CD1c-positive myeloid dendritic cell (primary cell): ENCODE data around the gene PUDP.
"Not testable (repeated sequence)": the region's sequence is repeated elsewhere in the genome, so short reads cannot be mapped to it uniquely, and the experiment has no call there.

Experiments
- DNase-seq: peaks from one replicate; pipeline ENCODE4 v3.0.0-alpha.2; 2016; ENCODE audit errors: extremely low spot score

PUDP gene

DNA sequence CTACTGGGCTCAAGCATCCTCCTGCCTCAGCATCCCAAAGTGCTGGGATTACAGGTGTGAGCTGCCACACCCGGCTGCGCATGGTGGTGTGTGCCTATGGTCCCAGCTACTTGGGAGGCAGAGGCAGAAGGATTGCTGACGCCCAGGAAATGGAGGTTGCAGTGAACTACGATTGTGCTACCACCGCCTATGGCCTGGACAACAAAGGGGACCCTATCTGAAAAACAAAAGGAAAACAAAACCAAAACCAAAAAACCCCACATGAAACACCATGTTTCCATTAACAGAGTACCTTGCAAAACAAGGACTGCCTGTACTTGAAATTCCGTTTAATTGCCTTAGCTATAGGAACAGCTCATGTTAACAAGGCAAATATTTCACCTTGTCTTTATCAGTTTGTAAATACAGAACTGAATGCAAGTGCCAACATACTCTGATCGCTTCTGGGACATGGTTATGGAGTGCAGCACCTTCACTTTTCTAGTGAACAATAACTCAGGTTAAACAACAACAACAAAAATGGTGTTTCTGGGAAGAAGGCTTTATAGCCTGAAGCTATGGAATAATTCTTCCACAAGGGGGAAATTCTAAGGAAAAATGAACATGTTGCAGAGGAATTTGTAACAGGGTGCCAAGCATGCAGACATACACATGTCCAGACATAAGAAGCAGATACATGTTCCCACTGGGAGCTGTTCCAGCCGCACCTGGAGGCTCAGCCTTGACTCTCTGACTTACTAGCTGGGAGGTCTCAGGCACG lies 73.6 kb downstream of the PUDP start:
- DNase-seq, result no peak

DNA sequence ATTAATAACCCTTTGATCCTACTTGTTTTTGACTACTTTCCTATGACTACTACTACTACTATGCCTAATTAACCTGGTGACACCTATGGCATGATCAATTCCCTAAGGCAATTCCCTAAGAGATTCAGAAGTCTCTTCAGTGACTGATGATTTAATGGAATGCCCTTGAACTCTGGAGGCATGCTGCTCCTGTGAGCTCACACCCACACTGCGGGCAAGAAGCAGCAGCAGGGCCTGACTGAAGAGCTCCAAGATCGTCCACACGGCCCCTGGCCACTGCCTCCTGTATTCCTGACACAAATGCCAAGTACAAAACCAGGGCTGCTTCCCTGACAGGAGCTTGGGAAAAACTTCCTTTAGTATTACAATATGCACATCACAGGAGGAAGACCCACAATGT lies 74.6 kb downstream of the PUDP start:
- DNase-seq, result no peak

DNA sequence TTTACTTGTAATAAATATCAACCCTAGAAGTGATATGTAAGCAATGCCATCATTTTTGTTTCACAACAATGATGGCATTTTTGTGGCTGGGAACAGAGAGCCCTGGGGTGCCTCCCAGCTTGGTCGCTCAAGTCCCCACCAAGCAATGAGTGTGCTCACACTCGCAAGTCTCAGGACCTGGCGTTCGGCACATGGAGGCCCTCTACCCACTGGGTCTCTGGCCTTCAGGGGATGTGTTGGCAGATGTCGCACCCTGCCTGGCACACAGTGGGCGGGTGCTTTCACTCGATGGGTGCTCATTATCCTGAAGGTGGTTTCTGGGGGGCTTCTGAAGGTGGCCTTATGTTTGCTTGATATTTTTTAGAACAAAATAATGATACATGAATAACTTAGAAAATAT lies 75.1 kb downstream of the PUDP start:
- DNase-seq, result no peak

DNA sequence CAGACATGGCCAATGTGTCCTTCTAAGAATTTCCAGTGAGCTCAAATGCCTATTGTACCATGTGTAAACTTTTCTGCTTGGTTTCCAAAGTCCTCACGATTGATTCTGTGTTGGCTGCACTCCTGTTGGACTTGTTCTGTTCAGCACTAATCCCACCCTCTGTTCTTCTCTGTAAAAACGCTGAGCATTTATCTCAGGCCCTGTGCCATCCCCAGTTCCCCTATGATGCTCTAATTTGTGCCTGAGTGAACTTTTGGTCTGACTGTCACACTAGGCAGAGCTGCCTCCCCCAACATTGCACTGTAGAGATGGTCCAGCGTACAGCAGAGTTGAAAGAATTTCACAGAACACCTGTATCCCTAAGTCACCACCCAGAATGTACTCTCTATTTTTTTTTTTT lies 76.6 kb downstream of the PUDP start:
- DNase-seq, result no peak

DNA sequence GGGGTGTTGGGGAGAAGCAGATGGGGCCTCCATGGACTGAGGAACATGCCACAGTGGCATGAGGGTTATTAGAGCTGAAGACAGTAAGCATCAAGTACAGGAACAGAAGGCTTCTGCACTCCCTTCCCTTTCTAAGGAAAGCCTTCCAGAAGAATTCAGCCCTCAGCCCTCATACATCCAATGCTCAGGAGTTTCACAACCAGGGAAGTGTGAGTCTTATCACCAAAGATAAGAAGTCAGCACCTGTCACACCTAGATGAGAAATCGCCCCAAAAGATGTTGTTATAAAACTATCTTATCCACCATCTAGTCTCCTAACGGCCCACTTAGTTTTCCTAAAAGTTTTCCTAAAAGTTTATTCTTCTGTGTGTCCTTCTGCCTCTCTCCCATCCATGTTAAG lies 78.4 kb downstream of the PUDP start:
- DNase-seq, result no peak

DNA sequence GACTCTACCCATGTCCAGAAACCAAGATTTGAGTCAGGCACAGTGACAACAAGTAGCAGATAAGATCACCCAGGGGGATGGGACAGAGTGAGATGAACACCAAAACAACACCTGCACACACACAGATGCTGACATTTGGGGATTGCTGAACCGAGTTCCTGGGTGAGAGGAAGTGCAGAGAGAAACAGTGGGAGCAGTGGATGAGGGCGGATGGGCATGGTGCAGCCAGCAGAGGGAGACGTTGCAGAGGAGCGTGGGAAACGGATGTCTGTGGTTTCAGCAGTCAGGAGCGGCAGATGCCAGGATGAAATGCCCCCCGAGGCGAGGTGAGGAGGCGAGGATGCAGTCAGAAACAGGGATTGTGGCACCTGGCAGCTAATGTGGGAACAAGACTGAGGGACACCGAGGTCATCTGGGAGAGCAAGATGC lies 79.0 kb downstream of the PUDP start:
- no peak for DNase-seq

DNA sequence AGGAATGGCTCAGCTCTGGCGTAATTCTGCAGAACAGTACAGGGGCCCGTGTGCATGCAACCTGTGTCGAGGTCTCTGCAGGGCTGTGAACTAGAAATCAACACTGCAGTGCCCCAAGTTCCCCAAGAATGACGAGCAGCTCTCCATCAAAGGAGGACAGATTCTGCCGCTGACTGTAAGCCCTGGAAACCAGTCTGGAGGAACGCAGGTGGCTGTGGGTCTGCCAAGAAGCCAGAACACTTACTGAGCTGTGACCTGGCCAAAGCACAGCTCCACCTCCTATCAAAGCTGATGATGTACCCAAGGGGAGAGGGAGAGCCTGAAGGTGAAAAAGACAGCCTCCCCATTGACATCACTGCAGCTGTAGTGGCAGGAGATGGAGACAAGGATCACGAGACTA lies 80.7 kb downstream of the PUDP start:
- no peak for DNase-seq

DNA sequence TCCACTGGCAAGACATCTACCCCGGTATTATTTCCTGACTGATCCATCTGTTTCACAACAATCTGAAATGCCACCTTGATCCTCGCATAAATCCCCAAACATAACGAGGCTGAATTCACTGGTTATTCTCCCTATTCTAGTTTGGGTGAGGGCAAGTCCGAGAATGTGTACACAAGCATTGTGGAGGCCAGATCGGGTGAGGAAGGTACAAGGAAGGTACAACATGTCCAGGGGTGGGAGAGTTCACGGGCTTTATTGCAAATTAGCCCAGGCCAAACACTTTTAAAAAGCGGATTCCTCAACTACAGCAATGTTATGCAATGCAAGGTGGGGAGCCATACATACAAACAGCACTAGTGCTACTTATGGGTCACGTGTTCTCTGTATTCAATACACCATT lies 82.5 kb downstream of the PUDP start:
- DNase-seq, result no peak

DNA sequence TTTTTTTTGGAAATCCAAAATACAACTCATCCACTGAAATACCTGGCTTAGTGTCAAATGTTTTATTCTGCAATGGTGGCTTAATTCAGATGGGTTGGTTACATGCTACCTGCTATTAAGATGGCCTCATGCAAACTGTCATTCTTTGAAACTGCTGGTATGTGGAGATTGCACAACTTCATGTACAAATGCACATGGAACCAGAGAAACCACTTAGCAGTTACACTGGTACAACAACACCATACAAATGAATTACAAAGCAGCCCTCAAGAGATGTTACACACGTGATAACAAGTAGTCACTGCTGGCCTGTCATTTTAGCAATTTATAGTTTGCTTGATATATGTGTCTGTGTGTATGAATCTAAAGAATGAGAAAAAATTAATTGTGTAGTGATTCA lies 85.0 kb downstream of the PUDP start:
- DNase-seq, result no peak

DNA sequence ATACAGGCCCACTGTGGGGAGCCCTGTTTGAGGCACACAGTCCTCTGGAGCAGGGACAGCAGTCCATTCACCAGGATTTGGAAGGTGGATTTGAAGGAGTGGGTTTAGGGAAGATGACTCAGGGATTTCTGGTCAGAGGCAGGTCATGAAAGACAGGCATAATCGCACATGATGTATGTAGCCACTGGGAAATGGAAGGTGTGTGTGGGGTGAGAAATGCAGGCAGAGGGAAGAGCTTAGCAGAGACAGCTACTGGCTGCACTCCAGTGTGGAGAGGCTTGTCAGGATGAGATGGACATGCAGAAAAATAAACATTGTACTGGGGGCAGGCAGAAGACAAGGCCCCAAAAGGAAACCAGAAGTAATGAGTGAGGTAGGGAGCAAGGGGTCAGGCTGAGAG lies 85.7 kb downstream of the PUDP start:
- no peak for DNase-seq

DNA sequence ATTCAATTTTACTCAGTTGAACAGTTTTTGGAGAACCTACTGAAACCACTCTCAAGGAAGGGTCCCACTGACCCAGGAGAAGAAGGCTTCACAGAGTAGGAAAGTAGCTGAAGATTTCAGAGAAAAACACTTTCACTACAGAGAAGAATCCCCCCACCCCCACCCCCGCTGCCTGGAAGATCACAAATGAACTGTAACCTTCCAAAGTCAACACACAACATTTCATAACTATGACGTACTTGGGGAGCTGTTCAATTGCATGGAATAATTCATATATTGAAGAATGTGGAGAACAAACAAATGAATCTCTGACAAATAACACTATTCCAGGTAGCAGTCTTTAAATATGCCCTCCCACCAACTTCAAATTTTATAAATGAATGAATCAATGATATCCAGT lies 86.5 kb downstream of the PUDP start:
- no peak for DNase-seq

DNA sequence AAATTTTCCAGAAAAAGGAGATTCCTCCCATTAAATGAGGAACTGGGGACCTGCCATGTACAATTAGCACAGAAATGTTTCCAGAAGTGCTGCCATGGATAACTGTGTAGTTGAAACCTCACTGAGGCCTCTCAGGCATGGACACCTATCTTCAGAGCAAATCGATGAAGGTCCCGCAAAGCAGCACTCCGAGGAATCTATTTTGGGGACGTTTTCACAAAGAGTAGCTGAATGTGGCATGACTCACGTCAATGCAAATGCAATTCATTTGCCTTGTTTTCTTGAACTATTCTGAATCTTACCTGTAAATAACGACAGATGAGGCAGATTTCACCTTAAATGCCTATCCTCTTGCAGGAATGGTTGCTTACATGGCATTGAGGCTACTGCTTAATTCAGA lies 87.5 kb downstream of the PUDP start:
- no peak for DNase-seq

DNA sequence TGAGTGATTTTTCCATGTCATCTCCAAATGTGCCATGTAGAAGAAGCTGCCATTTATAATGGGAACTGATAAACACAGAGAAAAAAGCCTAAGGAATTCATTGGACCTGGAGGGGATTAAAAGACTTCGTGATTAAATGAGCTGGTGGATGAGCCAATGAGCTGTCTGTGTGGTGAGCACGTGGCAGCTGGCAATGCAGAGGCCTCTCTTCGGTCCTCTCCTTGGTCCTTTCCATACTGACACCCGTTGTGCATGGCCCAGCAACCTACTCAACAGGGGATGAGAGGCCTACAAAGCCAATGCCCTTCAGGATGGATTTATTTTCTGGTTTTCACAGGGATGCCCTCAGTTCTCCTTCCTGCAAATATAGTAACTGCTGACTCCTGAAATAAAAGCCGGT lies 88.1 kb downstream of the PUDP start:
- no peak for DNase-seq

DNA sequence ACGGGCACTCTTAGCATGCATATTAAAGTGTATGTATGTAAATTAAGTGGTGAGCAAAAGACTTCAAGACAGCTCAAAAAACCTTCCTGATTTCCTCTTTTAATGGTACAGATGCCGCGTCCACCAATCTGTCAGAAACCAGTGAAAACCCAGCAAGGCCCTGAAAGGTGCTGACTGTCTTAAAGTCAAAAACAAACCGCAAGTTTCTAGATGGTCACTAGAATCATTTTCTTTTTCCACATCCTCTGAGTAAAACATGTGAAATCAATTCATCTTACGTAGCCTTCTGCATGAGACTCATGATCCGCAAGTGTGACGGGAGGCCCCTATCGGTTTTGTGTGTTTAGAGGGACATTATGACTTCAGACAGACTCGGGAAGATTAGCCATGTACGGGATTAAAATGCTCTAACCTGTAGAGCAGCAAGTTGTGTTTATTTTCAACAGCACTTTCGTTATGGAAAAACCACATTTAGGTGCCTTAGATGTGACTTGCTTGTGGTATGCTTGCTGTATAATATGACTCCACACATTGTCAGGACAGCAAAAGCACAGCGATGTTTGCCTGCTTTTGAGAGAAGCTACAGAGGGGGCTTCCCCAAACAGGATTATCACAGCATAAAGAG lies 88.6 kb downstream of the PUDP start:
- no peak for DNase-seq

DNA sequence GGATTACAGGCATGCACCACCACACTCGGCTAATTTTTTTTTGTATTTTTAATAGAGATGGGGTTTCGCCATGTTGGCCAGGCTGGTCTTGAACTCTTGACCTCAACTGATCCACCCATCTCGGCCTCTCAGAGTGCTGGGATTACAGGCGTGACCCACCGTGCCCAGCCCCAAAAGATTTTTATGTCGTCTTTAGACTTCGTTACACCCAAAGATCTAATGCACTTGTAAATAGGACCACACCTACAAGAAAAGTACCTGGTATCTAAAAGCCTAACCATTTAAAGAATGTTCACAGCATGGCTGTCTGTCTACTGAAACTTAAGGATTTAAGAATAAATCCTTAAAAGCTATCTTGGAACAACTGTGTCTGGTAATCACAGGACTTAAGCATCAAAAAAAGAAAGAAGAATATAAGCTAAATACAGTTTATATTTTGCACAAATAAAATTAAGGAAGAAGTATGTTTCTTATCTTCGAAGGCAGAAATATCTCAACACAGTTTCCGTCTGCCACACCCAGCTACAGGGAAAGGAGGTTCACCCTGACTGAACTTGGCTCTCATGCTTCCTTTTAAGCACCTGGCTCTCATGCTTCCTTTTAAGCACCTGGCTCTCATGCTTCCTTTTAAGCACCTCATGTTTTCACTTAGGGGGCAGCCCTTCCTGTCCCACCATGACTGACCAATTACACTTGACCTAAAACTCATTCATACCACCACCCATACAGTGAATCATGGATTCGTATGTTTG lies 92.4 kb downstream of the PUDP start:
- DNase-seq, result no peak

DNA sequence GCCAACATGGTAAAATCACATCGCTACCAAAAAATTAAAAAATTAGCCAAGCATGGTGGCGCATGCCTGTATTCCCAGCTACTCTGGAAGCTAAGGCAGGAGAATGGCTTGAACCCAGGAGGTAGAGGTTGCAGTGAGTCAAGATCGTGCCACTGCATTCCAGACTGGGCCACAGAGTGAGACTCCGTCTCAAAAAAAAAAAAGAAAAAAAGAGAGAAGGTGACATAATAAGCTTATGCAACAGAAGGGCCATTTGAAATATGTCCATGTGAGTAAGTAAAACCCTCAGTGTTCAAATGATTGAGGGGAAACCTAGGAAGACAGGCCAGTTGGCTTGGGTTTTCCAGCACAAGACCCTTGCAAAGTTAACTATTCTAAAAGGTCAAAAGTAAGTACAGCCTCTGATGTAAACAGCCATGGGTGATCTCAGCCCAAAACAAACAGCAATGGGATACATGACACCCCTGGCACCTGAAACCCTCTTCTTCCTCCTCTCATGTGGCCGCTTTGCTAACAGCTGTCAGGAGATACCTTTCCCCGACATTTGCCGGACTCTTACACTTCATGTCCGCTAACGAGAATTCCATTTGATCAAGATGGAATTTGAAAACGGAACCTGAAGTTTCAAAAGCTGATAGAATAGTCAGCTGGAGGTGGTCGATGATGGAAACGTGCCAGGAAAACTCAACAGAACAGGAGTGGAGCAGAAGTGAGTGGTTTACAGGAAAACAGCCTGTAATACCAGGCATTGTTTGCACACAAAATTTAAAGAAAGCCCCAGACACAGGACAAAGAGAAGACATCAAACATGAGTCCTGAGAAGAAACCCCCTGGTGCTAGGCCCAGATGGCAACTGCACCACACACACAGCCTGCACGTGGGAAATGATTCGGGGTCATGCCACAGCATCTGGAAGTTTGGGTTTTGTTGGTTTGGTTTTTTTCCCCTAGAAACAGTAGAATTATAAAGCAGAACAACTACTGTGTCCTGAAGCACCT lies 93.4 kb downstream of the PUDP start:
- no peak for DNase-seq

DNA sequence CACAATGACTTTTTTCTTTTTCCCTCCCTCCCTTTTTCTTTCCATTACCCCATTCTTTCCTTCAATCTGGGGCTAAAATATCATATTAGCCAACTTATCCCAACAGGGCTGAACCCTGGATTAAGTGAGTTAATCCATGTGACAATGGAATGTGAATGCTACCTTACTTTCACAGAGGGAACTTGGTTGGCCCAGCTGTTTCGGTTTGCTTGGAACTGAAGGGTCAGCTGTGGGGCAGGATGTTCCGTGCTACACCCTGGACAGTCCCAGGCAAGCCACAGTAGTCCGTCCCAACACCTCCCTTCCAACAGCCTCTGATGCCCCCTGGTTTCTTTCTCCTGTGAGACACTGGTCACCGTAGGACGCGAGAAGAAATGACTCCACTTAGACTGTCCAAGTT lies 95.4 kb downstream of the PUDP start:
- no peak for DNase-seq

DNA sequence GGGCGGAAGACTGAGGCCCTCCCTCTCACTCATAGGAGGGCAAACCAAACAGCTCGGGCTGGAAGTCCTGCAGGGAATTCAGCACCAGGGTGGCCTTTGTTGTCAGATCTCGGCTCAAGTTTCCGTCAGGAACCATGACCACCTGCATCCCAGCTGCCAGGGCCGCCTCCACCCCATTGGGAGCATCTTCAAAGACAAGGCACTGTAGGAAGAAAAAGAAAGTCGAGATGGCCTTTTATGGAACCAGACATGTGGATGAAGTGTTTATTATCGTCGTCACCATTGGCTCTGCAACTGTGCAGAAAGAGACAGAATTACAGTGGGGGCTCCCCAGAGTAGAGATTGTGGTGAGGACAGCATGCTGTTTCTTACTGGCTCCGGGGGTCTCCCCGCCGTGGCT lies 97.7 kb downstream of the PUDP start:
- DNase-seq, result no peak

DNA sequence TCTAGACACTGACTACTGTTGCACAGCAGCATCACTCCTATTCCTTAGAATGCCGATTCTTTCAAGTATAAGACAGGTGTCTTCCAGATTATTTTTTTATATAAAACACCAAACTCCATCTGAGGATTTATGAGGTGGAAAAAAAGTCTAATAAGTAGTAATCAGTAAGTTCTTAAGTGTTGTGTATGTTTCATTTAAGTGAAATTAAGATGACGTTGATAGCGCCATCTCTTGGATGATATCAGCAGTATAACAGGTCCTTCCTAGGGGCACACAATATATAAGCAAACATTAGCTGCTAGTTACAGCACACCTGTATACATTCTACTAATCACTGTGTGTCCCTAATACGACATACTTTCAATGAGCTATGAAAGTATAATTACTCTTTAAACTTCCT lies 100.0 kb downstream of the PUDP start:
- no peak for DNase-seq

DNA sequence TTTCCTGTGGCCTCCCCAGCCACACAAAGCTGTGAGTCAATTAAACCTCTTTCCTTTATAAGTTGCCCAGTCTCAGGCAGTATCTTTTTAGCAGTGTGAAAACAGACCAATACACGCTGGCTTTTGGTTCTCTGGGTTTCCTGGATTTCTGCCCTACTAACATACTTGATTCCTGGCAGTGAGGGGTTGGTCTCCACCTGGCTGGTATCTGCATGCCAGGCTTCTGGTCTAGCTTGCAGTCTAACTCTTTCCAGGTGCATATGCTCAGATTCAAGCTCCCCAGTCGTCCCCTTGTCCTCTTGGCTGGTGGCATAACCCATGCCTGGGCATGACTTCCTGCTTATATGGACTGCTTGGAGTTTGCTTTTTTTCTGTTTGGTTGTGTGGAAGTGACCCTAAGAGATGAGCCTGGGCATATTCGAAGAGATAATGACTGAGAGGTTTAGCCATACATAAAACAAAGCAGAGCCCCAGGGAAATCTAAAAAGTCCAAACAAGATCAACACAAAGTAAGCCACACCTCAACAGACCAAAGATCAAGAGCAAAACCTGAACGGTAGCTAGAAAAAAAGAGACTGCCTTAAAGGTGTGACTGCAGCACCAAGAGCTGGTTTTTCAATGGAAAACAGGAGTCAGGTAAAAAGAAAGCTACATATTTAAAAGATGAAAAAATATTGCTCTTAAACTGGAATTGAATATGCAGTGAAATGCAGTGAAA lies 102.6 kb downstream of the PUDP start:
- no peak for DNase-seq

DNA sequence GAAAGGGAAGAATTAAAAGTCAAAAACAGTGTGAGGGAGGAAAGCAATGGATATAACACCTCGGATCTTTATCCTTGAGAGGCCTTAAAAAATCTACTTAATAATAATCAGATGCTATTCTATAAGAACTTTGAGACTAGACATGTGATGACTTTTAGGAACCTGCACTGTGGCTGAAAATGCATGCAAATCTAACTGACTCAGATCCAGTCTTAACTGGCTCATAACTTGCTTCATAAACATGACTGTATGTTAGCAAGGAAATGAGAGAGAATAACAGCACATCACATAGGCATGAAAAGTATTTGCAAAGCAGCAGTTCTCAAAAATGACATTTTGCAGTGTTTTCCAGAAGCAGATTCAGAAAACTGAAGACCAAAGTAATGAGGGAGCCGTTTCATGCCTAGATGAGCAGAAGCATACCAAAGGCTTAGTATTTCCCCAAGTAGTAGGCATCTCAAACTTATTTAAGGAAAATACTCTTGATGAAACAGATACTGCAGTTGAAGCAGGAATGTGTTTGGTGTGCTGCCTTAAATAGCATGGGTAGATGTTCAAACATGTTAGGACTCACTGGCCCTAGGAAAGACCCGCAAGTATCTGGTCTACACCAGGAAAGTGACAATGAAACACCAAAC lies 104.0 kb downstream of the PUDP start:
- not testable (repeated sequence) for DNase-seq
